HG02759 (cell line): Measurements from ENCODE around the gene DOK7.

Source experiments
- ATAC-seq: cut with Tn5 transposase; IDR thresholded peaks from one replicate; pipeline ENCODE4 v1.9.1; 2021; ENCODE audit warnings: mild to moderate bottlenecking, moderate library complexity; ENCODE audit not compliant: unreplicated experiment

DOK7 gene

GRCh38 chr4:3427706-3428446, 35.2 kb upstream of the DOK7 start:
- ATAC-seq = no peak

GRCh38 chr4:3429651-3430050, 33.5 kb upstream of the DOK7 start:
- ATAC-seq = no peak

- ATAC-seq = no peak
Observed at GRCh38 chr4:3430524-3430923, 32.6 kb upstream of the DOK7 start.

GRCh38 chr4:3431446-3431993, 31.6 kb upstream of the DOK7 start:
- ATAC-seq = no peak

GRCh38 chr4:3432381-3432790, 30.7 kb upstream of the DOK7 start:
- no peak for ATAC-seq

GRCh38 chr4:3433138-3433869, 29.8 kb upstream of the DOK7 start:
- ATAC-seq = no peak

- no peak for ATAC-seq
Observed at GRCh38 chr4:3434881-3435685, 28.0 kb upstream of the DOK7 start.

GRCh38 chr4:3435686-3435956, 27.5 kb upstream of the DOK7 start:
- no peak for ATAC-seq

GRCh38 chr4:3436048-3436797, 26.9 kb upstream of the DOK7 start:
- ATAC-seq = no peak

- ATAC-seq = no peak
Observed at GRCh38 chr4:3436798-3437581, 26.1 kb upstream of the DOK7 start.

GRCh38 chr4:3437582-3437936, 25.5 kb upstream of the DOK7 start:
- no peak for ATAC-seq

- ATAC-seq = no peak
Observed at GRCh38 chr4:3437998-3438846, 24.9 kb upstream of the DOK7 start.

GRCh38 chr4:3438847-3439180, 24.3 kb upstream of the DOK7 start:
- no peak for ATAC-seq

GRCh38 chr4:3439391-3439790, 23.7 kb upstream of the DOK7 start:
- ATAC-seq = no peak

GRCh38 chr4:3440011-3440410, 23.1 kb upstream of the DOK7 start:
- ATAC-seq = no peak

GRCh38 chr4:3440979-3441500, 22.1 kb upstream of the DOK7 start:
- ATAC-seq = no peak

GRCh38 chr4:3441501-3442459, 21.3 kb upstream of the DOK7 start, which contains the start of gene HGFAC:
TSS of gene HGFAC (plus strand) at chr4:3441968. CDS start at chr4:3442002, 34 bp downstream.
- ATAC-seq = no peak

GRCh38 chr4:3442460-3442958, 20.6 kb upstream of the DOK7 start:
- ATAC-seq = no peak
